Activated CD8-positive, alpha-beta T cell treated with anti-CD3 and anti-CD28 coated beads for 36 hours (primary cell): ENCODE results near the gene STAT5A. TPM values are rescaled to one million over a fixed set of nuclear protein-coding genes. Genes with fewer than 3 reads are reported as not detected.
"Not testable (repeated sequence)": the region's sequence is repeated elsewhere in the genome, so short reads cannot be mapped to it uniquely, and the experiment has no call there.

ENCODE experiments used
- ATAC-seq: fragments of 200-7000 bp; cut with Tn5 transposase; one replicate; pipeline ENCODE4 v1.10.0; 2021; ENCODE audit warnings: mild to moderate bottlenecking, moderate library complexity
- CTCF ChIA-PET: fragments of 350-600 bp; sonication (Branson Sonifier 250); formaldehyde crosslinking; loops from one replicate; lab custom pipeline; 2021; ENCODE audit warnings: antibody characterized with exemption; lab: Charles Lee
- POLR2A ChIA-PET: fragments of 350-600 bp; sonication (Branson Sonifier 250); formaldehyde crosslinking; loops from one replicate; lab custom pipeline; 2021; ENCODE audit warnings: antibody characterized with exemption; lab: Charles Lee
- DNase-seq: peaks from one replicate; pipeline ENCODE4 v3.0.0-alpha.2; 2020
- H3K27ac Mint-ChIP-seq: one replicate; pipeline ENCODE4 v1.8.0; 2021; ENCODE audit warnings: mild to moderate bottlenecking, mixed read lengths
- H3K27me3 Mint-ChIP-seq: one replicate; pipeline ENCODE4 v1.8.0; 2021; ENCODE audit warnings: mixed read lengths
- H3K36me3 Mint-ChIP-seq: one replicate; pipeline ENCODE4 v1.8.0; 2021; ENCODE audit warnings: low read depth, mixed read lengths
- H3K4me1 Mint-ChIP-seq: one replicate; pipeline ENCODE4 v1.8.0; 2021; ENCODE audit warnings: low read depth, mixed read lengths
- H3K4me3 Mint-ChIP-seq: one replicate; pipeline ENCODE4 v1.8.0; 2021; ENCODE audit warnings: mild to moderate bottlenecking, moderate library complexity, mixed read lengths
- H3K9me3 Mint-ChIP-seq: one replicate; pipeline ENCODE4 v1.8.0; 2021; ENCODE audit warnings: mixed read lengths
- intact Hi-C: fragments of 100-400 bp; cut with micrococcal nuclease; formaldehyde crosslinking; loops from one replicate; pipeline ENCODE4 v1.10.0; 2022
- total RNA-seq, 2 experiments: library from RNA; stranded (reverse); gene quantifications; one replicate each; pipeline ENCODE4 v1.2.3, GENCODE V29; 2021
- TF ChIP-seq, protein P1 (sequence below): fragments of 200-600 bp; IDR thresholded peaks from one replicate; pipeline ENCODE4 v1.8.0; 2022; ENCODE audit warnings: antibody characterized with exemption, mild to moderate bottlenecking

STAT5A gene
- 100 to 1,000 TPM; 163 to 190 TPM for total RNA-seq

DNA sequence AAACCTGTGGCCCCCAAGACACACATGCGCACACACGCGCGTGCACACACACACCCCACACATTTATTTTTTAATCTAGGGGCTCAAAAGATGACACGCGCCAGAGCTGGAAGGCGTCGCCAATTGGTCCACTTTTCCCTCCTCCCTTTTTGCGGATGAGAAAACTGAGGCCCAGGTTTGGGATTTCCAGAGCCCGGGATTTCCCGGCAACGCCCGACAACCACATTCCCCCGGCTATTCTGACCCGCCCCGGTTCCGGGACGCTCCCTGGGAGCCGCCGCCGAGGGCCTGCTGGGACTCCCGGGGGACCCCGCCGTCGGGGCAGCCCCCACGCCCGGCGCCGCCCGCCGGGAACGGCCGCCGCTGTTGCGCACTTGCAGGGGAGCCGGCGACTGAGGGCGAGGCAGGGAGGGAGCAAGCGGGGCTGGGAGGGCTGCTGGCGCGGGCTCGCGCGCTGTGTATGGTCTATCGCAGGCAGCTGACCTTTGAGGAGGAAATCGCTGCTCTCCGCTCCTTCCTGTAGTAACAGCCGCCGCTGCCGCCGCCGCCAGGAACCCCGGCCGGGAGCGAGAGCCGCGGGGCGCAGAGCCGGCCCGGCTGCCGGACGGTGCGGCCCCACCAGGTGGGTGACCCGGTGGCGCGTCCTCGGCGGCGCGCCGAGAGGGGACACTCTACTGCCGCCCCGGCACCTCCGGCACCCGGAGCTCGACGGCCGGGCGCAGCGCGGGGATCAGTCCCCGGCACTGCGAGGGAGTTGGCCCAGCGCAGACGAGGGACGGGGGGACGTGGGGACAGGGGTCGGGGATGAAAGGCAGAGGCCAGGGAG is at the start of gene STAT5A:
STAT5A (plus strand) TSS at position 522 of the 826 bp plus-strand sequence. CDS start 914 bp downstream, outside the sequence.
- Mint-ChIP-seq H3K4me3 (peak within 1 kb of the TSS; percentile 84), H3K27me3 (no peaks in the 10 kb centered on the region), H3K4me1 (peaks cover 53% of the 10 kb centered on the region), H3K9me3 (no peaks in the 10 kb centered on the region), H3K36me3 (peaks cover 49% of the 10 kb centered on the region), H3K27ac (peak within 1 kb of the TSS; percentile 94)
- ATAC-seq: peak; percentile 76
- peak; percentile 90 for DNase-seq
- TF ChIP-seq, protein P1, sequence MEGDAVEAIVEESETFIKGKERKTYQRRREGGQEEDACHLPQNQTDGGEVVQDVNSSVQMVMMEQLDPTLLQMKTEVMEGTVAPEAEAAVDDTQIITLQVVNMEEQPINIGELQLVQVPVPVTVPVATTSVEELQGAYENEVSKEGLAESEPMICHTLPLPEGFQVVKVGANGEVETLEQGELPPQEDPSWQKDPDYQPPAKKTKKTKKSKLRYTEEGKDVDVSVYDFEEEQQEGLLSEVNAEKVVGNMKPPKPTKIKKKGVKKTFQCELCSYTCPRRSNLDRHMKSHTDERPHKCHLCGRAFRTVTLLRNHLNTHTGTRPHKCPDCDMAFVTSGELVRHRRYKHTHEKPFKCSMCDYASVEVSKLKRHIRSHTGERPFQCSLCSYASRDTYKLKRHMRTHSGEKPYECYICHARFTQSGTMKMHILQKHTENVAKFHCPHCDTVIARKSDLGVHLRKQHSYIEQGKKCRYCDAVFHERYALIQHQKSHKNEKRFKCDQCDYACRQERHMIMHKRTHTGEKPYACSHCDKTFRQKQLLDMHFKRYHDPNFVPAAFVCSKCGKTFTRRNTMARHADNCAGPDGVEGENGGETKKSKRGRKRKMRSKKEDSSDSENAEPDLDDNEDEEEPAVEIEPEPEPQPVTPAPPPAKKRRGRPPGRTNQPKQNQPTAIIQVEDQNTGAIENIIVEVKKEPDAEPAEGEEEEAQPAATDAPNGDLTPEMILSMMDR: no peak
- CTCF ChIA-PET: interaction anchor here (0.8 to 3.2 kb wide), 10 partner anchors 11 to 118 kb away, joined by 3 to 32 read pairs (median 4); partner anchors contain the start of gene STAT5B
- POLR2A ChIA-PET: interaction anchor here (0.6 to 10.6 kb wide), 19 partner anchors 9 to 389 kb away, joined by 3 to 136 read pairs (median 4); partner anchors contain the start of genes GHDC, STAT3 and STAT5B
- intact Hi-C loops: loop anchor here (2.0 kb wide), 1 partner anchor 23 kb away; no protein-coding TSS in a partner anchor

DNA sequence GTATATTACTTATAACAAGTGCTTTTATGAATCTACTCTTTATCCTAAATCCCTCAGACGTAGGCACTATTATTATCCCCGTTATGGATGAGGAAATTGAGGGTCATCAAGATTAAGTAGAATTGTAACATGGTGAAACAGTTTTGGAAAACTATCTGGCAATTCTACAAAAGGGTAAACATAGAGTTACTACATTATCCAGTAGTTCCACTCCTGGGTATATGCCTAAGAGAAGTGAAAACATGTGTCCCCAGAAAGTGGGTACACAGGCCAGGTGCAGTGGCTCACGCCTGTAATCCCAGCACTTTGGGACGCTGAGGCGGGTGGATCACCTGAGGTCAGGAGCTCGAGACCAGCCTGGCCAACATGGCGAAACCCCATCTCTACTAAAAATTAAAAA is 48.7 kb upstream of the STAT5A start:
- H3K27me3 Mint-ChIP-seq, ATAC-seq, H3K36me3 Mint-ChIP-seq, DNase-seq, H3K9me3 Mint-ChIP-seq, H3K4me3 Mint-ChIP-seq, intact Hi-C loops, H3K27ac Mint-ChIP-seq: not testable (repeated sequence)
- CTCF ChIA-PET: interaction anchor here (5.4 kb wide), 1 partner anchor 17 kb away, joined by 34 read pairs; no protein-coding TSS in a partner anchor
- peaks cover 32% of the 10 kb centered on the region for H3K4me1 Mint-ChIP-seq
- POLR2A ChIA-PET: interaction anchor here (1.0 kb wide), 1 partner anchor 94 kb away, joined by 4 read pairs; no protein-coding TSS in a partner anchor

DNA sequence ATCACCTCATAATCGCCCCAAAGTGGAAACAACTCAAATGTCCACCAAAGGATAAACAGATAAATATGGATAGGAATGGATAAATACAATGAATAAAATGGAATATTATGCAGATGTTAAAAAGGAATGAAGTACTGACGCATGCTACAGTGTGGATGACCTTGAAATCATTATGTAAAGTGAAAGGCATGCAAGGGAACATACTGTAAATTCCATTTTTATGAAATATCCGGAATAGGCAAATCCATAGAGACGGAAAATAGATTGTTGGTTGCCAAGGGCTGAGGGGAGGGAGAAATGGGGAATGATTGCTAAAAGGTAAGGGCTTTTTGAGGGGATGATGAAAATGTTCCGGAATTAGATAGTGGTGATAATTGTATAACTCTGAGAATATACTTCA is 48.1 kb upstream of the STAT5A start:
- Mint-ChIP-seq H3K27me3 (no peaks in the 10 kb centered on the region), H3K4me3 (no peak overlapping the region), H3K36me3 (peaks cover 3% of the 10 kb centered on the region), H3K9me3 (no peaks in the 10 kb centered on the region), H3K27ac (peak overlapping the region; percentile 14), H3K4me1 (peaks cover 28% of the 10 kb centered on the region)
- TF ChIP-seq, protein P1: no peak
- CTCF ChIA-PET: interaction anchor here (0.6 to 1.6 kb wide), 2 partner anchors 17 to 37 kb away, joined by 4 to 5 read pairs; no protein-coding TSS in a partner anchor
- intact Hi-C loops: no loop called here
- ATAC-seq (no peak), DNase-seq (no peak)
- POLR2A ChIA-PET: interaction anchor here (1.5 kb wide), 1 partner anchor 12 kb away, joined by 3 read pairs; no protein-coding TSS in a partner anchor

DNA sequence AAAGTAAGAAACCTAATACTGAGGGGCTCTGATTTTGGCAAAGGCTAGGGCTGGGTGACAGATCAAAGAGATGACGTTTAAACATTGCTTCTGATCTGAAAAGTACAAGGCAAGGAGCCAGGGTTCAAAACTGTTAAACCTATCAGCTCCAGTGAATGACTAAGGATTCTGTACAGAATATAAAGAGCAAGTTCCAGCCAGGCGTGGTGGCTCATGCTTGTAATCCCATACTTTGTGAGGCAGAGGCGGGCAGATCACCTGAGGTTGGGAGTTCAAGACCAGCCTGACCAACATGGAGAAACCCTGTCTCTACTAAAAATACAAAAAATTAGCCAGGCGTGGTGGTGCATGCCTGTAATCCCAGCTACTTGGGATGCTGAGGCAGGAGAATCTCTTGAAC is 47.4 kb upstream of the STAT5A start:
- intact Hi-C loops, H3K9me3 Mint-ChIP-seq, H3K4me3 Mint-ChIP-seq, DNase-seq, H3K27ac Mint-ChIP-seq, H3K36me3 Mint-ChIP-seq, H3K27me3 Mint-ChIP-seq, ATAC-seq: not testable (repeated sequence)
- POLR2A ChIA-PET: interaction anchor here (1.5 kb wide), 1 partner anchor 12 kb away, joined by 3 read pairs; no protein-coding TSS in a partner anchor
- CTCF ChIA-PET: interaction anchor here (0.6 to 1.6 kb wide), 2 partner anchors 14 to 37 kb away, joined by 3 to 4 read pairs; no protein-coding TSS in a partner anchor
- peaks cover 30% of the 10 kb centered on the region for H3K4me1 Mint-ChIP-seq

DNA sequence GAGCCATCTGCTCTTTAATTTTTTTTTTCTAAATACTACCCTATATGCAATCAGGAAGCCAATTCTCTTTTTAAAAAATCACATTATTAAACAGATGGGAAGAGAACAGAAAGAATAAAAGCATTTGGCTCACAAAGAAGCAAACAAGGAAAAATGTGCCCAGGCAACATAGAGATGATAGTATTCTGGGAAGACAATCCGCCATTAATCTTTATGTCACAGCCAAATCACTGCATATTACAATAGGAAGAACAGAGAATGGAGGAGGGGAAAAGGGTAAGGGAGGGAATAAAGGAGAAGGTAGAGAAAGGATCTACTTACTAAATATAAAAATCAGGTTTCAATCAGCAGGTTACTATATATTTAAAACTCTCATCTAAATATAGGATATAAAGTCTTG is 46.4 kb upstream of the STAT5A start:
- peaks cover 8% of the 10 kb centered on the region for H3K36me3 Mint-ChIP-seq
- no peak overlapping the region for H3K4me3 Mint-ChIP-seq
- intact Hi-C loops: no loop called here
- ATAC-seq (no peak), DNase-seq (no peak)
- H3K27me3 Mint-ChIP-seq: no peaks in the 10 kb centered on the region
- ChIA-PET POLR2A (no interaction called here), CTCF (no interaction called here)
- H3K27ac Mint-ChIP-seq: no peak overlapping the region
- no peaks in the 10 kb centered on the region for H3K9me3 Mint-ChIP-seq
- TF ChIP-seq, protein P1: no peak
- H3K4me1 Mint-ChIP-seq: peaks cover 33% of the 10 kb centered on the region
